ENCODE measurements around the gene PIGH.

- no peak for TF ChIP-seq YY1 (IDR thresholded peaks at IDR 0.05; ENCODE audit: insufficient read depth, insufficient read length)
- TF ChIP-seq ZNF274 (IDR thresholded peaks at IDR 0.05; ENCODE audit: low read depth, low read length): no peak
Measured at GRCh38 chr14:67574806-67575205, 25.3 kb downstream of the PIGH start.

Data from NT2/D1 (cell line).